Activated naive CD4-positive, alpha-beta T cell treated with anti-CD3 and anti-CD28 coated beads, Interleukin-2, amount 50 U/mL, for 24 hours (primary cell): Measurements from ENCODE around the gene PLSCR2.

Experiments used
- H3K27ac Mint-ChIP-seq: one replicate; pipeline ENCODE4 v1.8.0; 2021; ENCODE audit warnings: mild to moderate bottlenecking, mixed read lengths
- H3K27me3 Mint-ChIP-seq: one replicate; pipeline ENCODE4 v1.8.0; 2021; ENCODE audit warnings: mixed read lengths
- H3K36me3 Mint-ChIP-seq: one replicate; pipeline ENCODE4 v1.8.0; 2021; ENCODE audit warnings: mixed read lengths
- H3K4me1 Mint-ChIP-seq: one replicate; pipeline ENCODE4 v1.8.0; 2021; ENCODE audit warnings: mixed read lengths
- H3K4me3 Mint-ChIP-seq: one replicate; pipeline ENCODE4 v1.8.0; 2021; ENCODE audit warnings: mild to moderate bottlenecking, mixed read lengths
- H3K9me3 Mint-ChIP-seq: one replicate; pipeline ENCODE4 v1.8.0; 2021; ENCODE audit warnings: mixed read lengths

Gene PLSCR2

GRCh38 chr3:146404436-146404835 lies 64.9 kb downstream of the PLSCR2 start:
- Mint-ChIP-seq H3K27ac (no peak overlapping the region), H3K4me1 (no peaks in the 10 kb centered on the region), H3K4me3 (no peak overlapping the region), H3K36me3 (no peaks in the 10 kb centered on the region), H3K27me3 (peaks cover 2% of the 10 kb centered on the region), H3K9me3 (no peaks in the 10 kb centered on the region)

- Mint-ChIP-seq H3K27ac (no peak overlapping the region), H3K27me3 (peaks cover 2% of the 10 kb centered on the region), H3K36me3 (no peaks in the 10 kb centered on the region), H3K4me1 (no peaks in the 10 kb centered on the region), H3K4me3 (no peak overlapping the region), H3K9me3 (no peaks in the 10 kb centered on the region)
Observed at GRCh38 chr3:146403792-146404191, 65.6 kb downstream of the PLSCR2 start.

- peaks cover 11% of the 10 kb centered on the region for H3K4me1 Mint-ChIP-seq
- no peak overlapping the region for H3K4me3 Mint-ChIP-seq
- H3K9me3 Mint-ChIP-seq = no peaks in the 10 kb centered on the region
- H3K36me3 Mint-ChIP-seq = no peaks in the 10 kb centered on the region
- H3K27ac Mint-ChIP-seq = no peak overlapping the region
- no peaks in the 10 kb centered on the region for H3K27me3 Mint-ChIP-seq
Observed at GRCh38 chr3:146396792-146397191, 72.6 kb downstream of the PLSCR2 start.

- Mint-ChIP-seq H3K4me3 (no peak overlapping the region), H3K27ac (no peak overlapping the region), H3K9me3 (no peaks in the 10 kb centered on the region), H3K4me1 (peaks cover 11% of the 10 kb centered on the region), H3K36me3 (no peaks in the 10 kb centered on the region), H3K27me3 (no peaks in the 10 kb centered on the region)
Observed at GRCh38 chr3:146395164-146395563, 74.2 kb downstream of the PLSCR2 start.

GRCh38 chr3:146390957-146391356 lies 78.4 kb downstream of the PLSCR2 start:
- Mint-ChIP-seq H3K9me3 (no peaks in the 10 kb centered on the region), H3K36me3 (no peaks in the 10 kb centered on the region), H3K27me3 (no peaks in the 10 kb centered on the region), H3K4me3 (no peak overlapping the region), H3K4me1 (no peaks in the 10 kb centered on the region), H3K27ac (no peak overlapping the region)

- no peak overlapping the region for H3K4me3 Mint-ChIP-seq
- H3K36me3 Mint-ChIP-seq = no peaks in the 10 kb centered on the region
- no peaks in the 10 kb centered on the region for H3K4me1 Mint-ChIP-seq
- H3K9me3 Mint-ChIP-seq = no peaks in the 10 kb centered on the region
- H3K27me3 Mint-ChIP-seq = peaks cover 3% of the 10 kb centered on the region
- H3K27ac Mint-ChIP-seq = no peak overlapping the region
Observed at GRCh38 chr3:146390006-146390772, 79.2 kb downstream of the PLSCR2 start.

- H3K36me3 Mint-ChIP-seq = no peaks in the 10 kb centered on the region
- no peaks in the 10 kb centered on the region for H3K9me3 Mint-ChIP-seq
Observed at GRCh38 chr3:146387566-146387965, 81.8 kb downstream of the PLSCR2 start.

GRCh38 chr3:146386936-146387335 lies 82.4 kb downstream of the PLSCR2 start:
- H3K9me3 Mint-ChIP-seq = no peaks in the 10 kb centered on the region
- H3K36me3 Mint-ChIP-seq = no peaks in the 10 kb centered on the region
- no peak overlapping the region for H3K4me3 Mint-ChIP-seq
- no peaks in the 10 kb centered on the region for H3K4me1 Mint-ChIP-seq
- no peak overlapping the region for H3K27ac Mint-ChIP-seq
- peaks cover 7% of the 10 kb centered on the region for H3K27me3 Mint-ChIP-seq

More at GRCh38 chr3:146387566-146387965, 81.8 kb downstream of the PLSCR2 start:
- H3K4me1 Mint-ChIP-seq = no peaks in the 10 kb centered on the region
- peaks cover 7% of the 10 kb centered on the region for H3K27me3 Mint-ChIP-seq
- no peak overlapping the region for H3K27ac Mint-ChIP-seq
- no peak overlapping the region for H3K4me3 Mint-ChIP-seq

GRCh38 chr3:146384786-146385185 lies 84.6 kb downstream of the PLSCR2 start:
- Mint-ChIP-seq H3K4me3 (no peak overlapping the region), H3K9me3 (no peaks in the 10 kb centered on the region), H3K4me1 (no peaks in the 10 kb centered on the region), H3K27me3 (peaks cover 7% of the 10 kb centered on the region), H3K27ac (no peak overlapping the region), H3K36me3 (no peaks in the 10 kb centered on the region)
